HepG2 (cell line): Measurements from ENCODE around the gene CDK10. TPM values are rescaled to one million over a fixed set of nuclear protein-coding genes. Genes with fewer than 3 reads are reported as not detected.
A peak's percentile ranks its signal among the peaks of the same experiment; 100 is the strongest.

Experiments
- CBX2 ChIP-seq, 2 experiments: fragments of 200-600 bp in 1 of 2; sonication (generic); formaldehyde crosslinking in 1 of 2; IDR thresholded peaks; 2 replicates each; pipeline versions ENCODE4 v1.7.0 to v1.8.1; 2018 to 2022; ENCODE audit warnings: low read depth in 2 of 2, low read length in 1 of 2, mild to moderate bottlenecking in 1 of 2, missing genetic modification reagents in 1 of 2
- CREB1 ChIP-seq, 2 experiments: fragments of 450-650 bp in 1 of 2; IDR thresholded peaks; 2 replicates each; pipeline ENCODE4 v1.6.1; 2016 to 2017; ENCODE audit warnings: control low read depth in 1 of 2, mild to moderate bottlenecking in 1 of 2, missing compliant biosample characterization in 1 of 2, missing genetic modification characterization in 1 of 2
- CSRNP2 ChIP-seq: sonication (generic); formaldehyde crosslinking; conservative IDR thresholded peaks from 2 replicates; pipeline ENCODE4 v1.8.0; 2022; ENCODE audit warnings: low read depth, missing genetic modification reagents
- KIAA2018 ChIP-seq: sonication (generic); formaldehyde crosslinking; IDR thresholded peaks from 2 replicates; pipeline ENCODE4 v1.5.0; 2020; ENCODE audit warnings: mild to moderate bottlenecking, missing genetic modification reagents, borderline replicate concordance
- KLF11 ChIP-seq: IDR thresholded peaks from 2 replicates; pipeline ENCODE4 v1.6.1; 2016; ENCODE audit warnings: missing compliant biosample characterization
- KMT2A ChIP-seq: sonication (generic); formaldehyde crosslinking; IDR thresholded peaks from 2 replicates; pipeline ENCODE4 v1.4.0; 2020; ENCODE audit warnings: missing genetic modification reagents
- MYNN ChIP-seq: sonication (generic); formaldehyde crosslinking; IDR thresholded peaks from 2 replicates; pipeline ENCODE4 v1.4.0; 2020; ENCODE audit warnings: mild to moderate bottlenecking, low read depth, missing genetic modification reagents
- RXRA ChIP-seq: sonication (generic); formaldehyde crosslinking; IDR thresholded peaks from 2 replicates; pipeline ENCODE4 v1.5.1; 2020; ENCODE audit warnings: missing genetic modification reagents
- SMARCC2 ChIP-seq: fragments of 450-650 bp; IDR thresholded peaks from 2 replicates; pipeline ENCODE4 v1.6.1; 2017; ENCODE audit warnings: antibody characterized with exemption, mild to moderate bottlenecking
- ZBED4 ChIP-seq: sonication (generic); formaldehyde crosslinking; IDR thresholded peaks from 2 replicates; pipeline ENCODE4 v1.4.0; 2020; ENCODE audit warnings: missing genetic modification reagents, borderline replicate concordance
- ZBTB21 ChIP-seq: sonication (generic); formaldehyde crosslinking; IDR thresholded peaks from 2 replicates; pipeline ENCODE4 v1.4.0; 2020; ENCODE audit warnings: missing genetic modification reagents
- ZBTB38 ChIP-seq: sonication (generic); formaldehyde crosslinking; IDR thresholded peaks from 2 replicates; pipeline ENCODE4 v1.5.1; 2020; ENCODE audit warnings: mild to moderate bottlenecking, missing genetic modification reagents
- ZGPAT ChIP-seq: IDR thresholded peaks from 2 replicates; pipeline ENCODE4 v1.6.1; 2016; ENCODE audit warnings: mild to moderate bottlenecking
- ZNF343 ChIP-seq: sonication (generic); formaldehyde crosslinking; IDR thresholded peaks from 2 replicates; pipeline ENCODE4 v1.4.0; 2020; ENCODE audit warnings: mild to moderate bottlenecking, missing genetic modification reagents
- polyA plus RNA-seq, 8 experiments: library from polyadenylated mRNA; depleted of rRNA in 3 of 8; stranded (reverse) in 7 of 8; unstranded in 1 of 8; fragments of >200 nt; fragmentation: Illumina TruSeq in 4 of 8; extraction: Trizol in 4 of 8; gene quantifications; 2 replicates each; pipeline versions ENCODE4 v1.2.1 to v1.2.3, GENCODE V29; 2011 to 2016; ENCODE audit warnings: low read depth in 4 of 8, missing spikeins in 1 of 8, mixed read lengths in 1 of 8; ENCODE audit not compliant: insufficient read depth in 1 of 8
- total RNA-seq, 5 experiments: library from RNA; depleted of rRNA; stranded (reverse); fragments of >200 nt; fragmentation: Illumina TruSeq; extraction: Trizol; gene quantifications; 2 replicates each; pipeline ENCODE4 v1.2.3, GENCODE V29; 2016; ENCODE audit warnings: low read depth in 1 of 5

The CDK10 gene
- total and polyA plus RNA-seq, 2 of the 13 experiments (the other 11 are each of a cell fraction or from before 2014, with no cell fraction given) = 2.5 to 3.9 TPM

DNA sequence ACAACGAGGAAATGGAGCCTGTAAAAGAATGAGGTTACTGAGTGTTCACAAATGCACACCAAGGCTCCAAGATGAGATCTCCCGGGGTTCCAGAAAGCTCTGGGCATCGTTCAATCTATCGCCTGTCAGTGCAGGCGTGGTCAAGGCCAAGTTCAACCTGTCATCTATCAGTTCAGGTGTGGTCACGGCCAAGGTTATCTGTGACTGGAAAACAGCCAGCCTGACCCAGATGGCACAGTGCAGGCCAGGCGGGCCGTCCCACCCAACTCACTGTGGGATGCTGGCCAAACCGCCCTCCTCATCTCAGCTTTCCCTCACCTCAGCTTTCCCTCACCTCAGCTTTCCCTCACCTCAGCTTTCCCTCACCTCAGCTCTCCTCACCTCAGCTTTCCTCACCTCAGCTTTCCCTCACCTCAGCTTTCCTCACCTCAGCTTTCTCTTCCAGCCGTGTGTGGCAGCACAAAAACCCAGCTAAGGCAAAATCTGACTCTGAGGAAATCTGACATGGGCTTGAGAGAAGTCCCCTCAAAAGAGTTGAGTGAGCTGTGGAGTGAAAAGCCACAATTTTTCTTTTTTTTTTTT, 31.3 kb upstream of the CDK10 start (continued):
- no peak for TF ChIP-seq KIAA2018 (CRISPR knock-in tag)
- no peak for TF ChIP-seq KLF11
- no peak for TF ChIP-seq CREB1 (IDR thresholded peaks at IDR 0.05)
- no peak for TF ChIP-seq CREB1 (CRISPR knock-in tag; IDR thresholded peaks at IDR 0.05)
- TF ChIP-seq SMARCC2 = no peak
- TF ChIP-seq CBX2 (IDR thresholded peaks at IDR 0.05; ENCODE audit: low read depth, low read length) = no peak
- TF ChIP-seq CBX2 (CRISPR knock-in tag; IDR thresholded peaks at IDR 0.05; ENCODE audit: low read depth) = no peak
- no peak for TF ChIP-seq KMT2A (CRISPR knock-in tag)
- no peak for TF ChIP-seq ZGPAT
- 0 out of 2 replicates have a peak, but pooled peaks have one; percentile 25 for TF ChIP-seq ZNF343 (CRISPR knock-in tag)
- no peak for TF ChIP-seq ZBTB21 (CRISPR knock-in tag)
- no peak for TF ChIP-seq ZBED4
- no peak for TF ChIP-seq MYNN (CRISPR knock-in tag)
- TF ChIP-seq RXRA (CRISPR knock-in tag) = peak; percentile 90
- TF ChIP-seq CSRNP2 = no peak
- no peak for TF ChIP-seq ZBTB38 (CRISPR knock-in tag)
